Kidney epithelial cell (primary cell): ENCODE results near the gene CDKAL1. TPM values are rescaled to one million over a fixed set of nuclear protein-coding genes. Genes with fewer than 3 reads are reported as not detected.

Experiments used
- DNase-seq: peaks from one replicate; pipeline ENCODE4 v3.0.0-alpha.2; 2010; ENCODE audit warnings: low read depth
- H3K27me3 ChIP-seq: 2 replicates; pipeline ENCODE4 v1.6.0; 2011; ENCODE audit warnings: low read length; ENCODE audit not compliant: control insufficient read depth, insufficient read depth
- H3K36me3 ChIP-seq: 2 replicates; pipeline ENCODE4 v1.5.1; 2011; ENCODE audit warnings: low read length; ENCODE audit not compliant: control insufficient read depth, insufficient read depth
- H3K4me3 ChIP-seq: 2 replicates; pipeline ENCODE4 v1.5.1; 2011; ENCODE audit warnings: low read depth, mild to moderate bottlenecking, control low read depth, low read length
- CTCF ChIP-seq: IDR thresholded peaks from 2 replicates; pipeline ENCODE4 v1.5.1; 2011; ENCODE audit warnings: mild to moderate bottlenecking, moderate library complexity, low read length, control low read depth, inconsistent platforms; ENCODE audit not compliant: insufficient read depth, poor library complexity, severe bottlenecking
- total RNA-seq: library from RNA; depleted of rRNA; stranded (reverse); fragments of >200 nt; gene quantifications from 2 replicates; pipeline ENCODE4 v1.2.3, GENCODE V29; 2015

Gene CDKAL1
- total RNA-seq, 1 donor from 2014 or later, result 15.0 TPM

- H3K36me3 ChIP-seq, result no peaks in the 10 kb centered on the region
- no peaks in the 10 kb centered on the region for H3K27me3 ChIP-seq
- no peak for DNase-seq
- no peak overlapping the region for H3K4me3 ChIP-seq
- TF ChIP-seq CTCF, result no peak
These were observed 41.6 kb downstream of the CDKAL1 start for GRCh38 chr6:20575704-20576451.

- DNase-seq, result no peak
These were observed 43.0 kb downstream of the CDKAL1 start for GRCh38 chr6:20577173-20577688.

GRCh38 chr6:20581070-20581469 lies 46.8 kb downstream of the CDKAL1 start:
- TF ChIP-seq CTCF, result no peak
- no peaks in the 10 kb centered on the region for H3K27me3 ChIP-seq
- DNase-seq, result no peak
- H3K4me3 ChIP-seq, result no peak overlapping the region
- H3K36me3 ChIP-seq, result no peaks in the 10 kb centered on the region

More at GRCh38 chr6:20577173-20577688, 43.0 kb downstream of the CDKAL1 start:
- no peak overlapping the region for H3K4me3 ChIP-seq
- H3K27me3 ChIP-seq, result no peaks in the 10 kb centered on the region
- TF ChIP-seq CTCF, result no peak
- H3K36me3 ChIP-seq, result no peaks in the 10 kb centered on the region

- no peak overlapping the region for H3K4me3 ChIP-seq
- no peak for TF ChIP-seq CTCF
- no peak for DNase-seq
- no peaks in the 10 kb centered on the region for H3K36me3 ChIP-seq
- no peaks in the 10 kb centered on the region for H3K27me3 ChIP-seq
These were observed 48.6 kb downstream of the CDKAL1 start for GRCh38 chr6:20582586-20583443.

- H3K27me3 ChIP-seq, result no peaks in the 10 kb centered on the region
- DNase-seq, result no peak
- TF ChIP-seq CTCF, result no peak
- H3K4me3 ChIP-seq, result no peak overlapping the region
- no peaks in the 10 kb centered on the region for H3K36me3 ChIP-seq
These were observed 49.2 kb downstream of the CDKAL1 start for GRCh38 chr6:20583444-20583800.
